ENCODE data around the gene HPCAL1.
"Not testable (repeated sequence)": the region's sequence is repeated elsewhere in the genome, so short reads cannot be mapped to it uniquely, and the experiment has no call there.

Gene HPCAL1

GRCh38 chr2:10284108-10284870 is 18.4 kb upstream of the HPCAL1 start:
- DNase-seq (ENCODE audit: low read depth, low spot score), result no peak

GRCh38 chr2:10285191-10285555 is 17.5 kb upstream of the HPCAL1 start:
- DNase-seq (ENCODE audit: low read depth, low spot score), result no peak

- no peak for DNase-seq (ENCODE audit: low read depth, low spot score)
Measured at GRCh38 chr2:10285556-10286198, 17.0 kb upstream of the HPCAL1 start.

- DNase-seq (ENCODE audit: low read depth, low spot score), result no peak
Measured at GRCh38 chr2:10286216-10287037, 16.3 kb upstream of the HPCAL1 start.

- DNase-seq (ENCODE audit: low read depth, low spot score), result no peak
Measured at GRCh38 chr2:10287761-10288160, 14.9 kb upstream of the HPCAL1 start.

- no peak for DNase-seq (ENCODE audit: low read depth, low spot score)
Measured at GRCh38 chr2:10288606-10289005, 14.1 kb upstream of the HPCAL1 start.

- DNase-seq (ENCODE audit: low read depth, low spot score), result no peak
Measured at GRCh38 chr2:10289352-10289751, 13.4 kb upstream of the HPCAL1 start.

GRCh38 chr2:10289891-10290290 is 12.8 kb upstream of the HPCAL1 start:
- DNase-seq (ENCODE audit: low read depth, low spot score), result no peak

- DNase-seq (ENCODE audit: low read depth, low spot score), result not testable (repeated sequence)
Measured at GRCh38 chr2:10291376-10291775, 11.3 kb upstream of the HPCAL1 start.

GRCh38 chr2:10292033-10292432 is 10.7 kb upstream of the HPCAL1 start:
- no peak for DNase-seq (ENCODE audit: low read depth, low spot score)

- DNase-seq (ENCODE audit: low read depth, low spot score), result no peak
Measured at GRCh38 chr2:10293603-10294002, 9.1 kb upstream of the HPCAL1 start.

GRCh38 chr2:10294077-10294476 is 8.6 kb upstream of the HPCAL1 start:
- DNase-seq (ENCODE audit: low read depth, low spot score), result no peak

- DNase-seq (ENCODE audit: low read depth, low spot score), result not testable (repeated sequence)
Measured at GRCh38 chr2:10295649-10296048, 7.1 kb upstream of the HPCAL1 start.

GRCh38 chr2:10296142-10296541 is 6.6 kb upstream of the HPCAL1 start:
- no peak for DNase-seq (ENCODE audit: low read depth, low spot score)

- DNase-seq (ENCODE audit: low read depth, low spot score), result no peak
Measured at GRCh38 chr2:10297191-10297830, 5.4 kb upstream of the HPCAL1 start.

GRCh38 chr2:10297959-10298531 is 4.7 kb upstream of the HPCAL1 start:
- DNase-seq (ENCODE audit: low read depth, low spot score), result no peak

GRCh38 chr2:10298777-10299176 is 3.9 kb upstream of the HPCAL1 start:
- not testable (repeated sequence) for DNase-seq (ENCODE audit: low read depth, low spot score)

GRCh38 chr2:10300328-10300920 is 2.3 kb upstream of the HPCAL1 start:
- no peak for DNase-seq (ENCODE audit: low read depth, low spot score)

GRCh38 chr2:10300997-10301940 is 1.4 kb upstream of the HPCAL1 start:
- no peak for DNase-seq (ENCODE audit: low read depth, low spot score)

GRCh38 chr2:10301941-10302478 is 694 bp upstream of the HPCAL1 start:
- no peak for DNase-seq (ENCODE audit: low read depth, low spot score)
